Activated T-helper 1 cell treated with anti-CD3 and anti-CD28 coated beads, Interleukin-2, amount 50 U/mL, for 16 hours (primary cell): Measurements from ENCODE around the gene SLF2.

ENCODE experiments used
- DNase-seq, 2 donors: peaks; one replicate each; pipeline ENCODE4 v3.0.0-alpha.2; 2020; ENCODE audit warnings: low read depth in 1 of 2, low spot score in 1 of 2

Gene SLF2

DNA sequence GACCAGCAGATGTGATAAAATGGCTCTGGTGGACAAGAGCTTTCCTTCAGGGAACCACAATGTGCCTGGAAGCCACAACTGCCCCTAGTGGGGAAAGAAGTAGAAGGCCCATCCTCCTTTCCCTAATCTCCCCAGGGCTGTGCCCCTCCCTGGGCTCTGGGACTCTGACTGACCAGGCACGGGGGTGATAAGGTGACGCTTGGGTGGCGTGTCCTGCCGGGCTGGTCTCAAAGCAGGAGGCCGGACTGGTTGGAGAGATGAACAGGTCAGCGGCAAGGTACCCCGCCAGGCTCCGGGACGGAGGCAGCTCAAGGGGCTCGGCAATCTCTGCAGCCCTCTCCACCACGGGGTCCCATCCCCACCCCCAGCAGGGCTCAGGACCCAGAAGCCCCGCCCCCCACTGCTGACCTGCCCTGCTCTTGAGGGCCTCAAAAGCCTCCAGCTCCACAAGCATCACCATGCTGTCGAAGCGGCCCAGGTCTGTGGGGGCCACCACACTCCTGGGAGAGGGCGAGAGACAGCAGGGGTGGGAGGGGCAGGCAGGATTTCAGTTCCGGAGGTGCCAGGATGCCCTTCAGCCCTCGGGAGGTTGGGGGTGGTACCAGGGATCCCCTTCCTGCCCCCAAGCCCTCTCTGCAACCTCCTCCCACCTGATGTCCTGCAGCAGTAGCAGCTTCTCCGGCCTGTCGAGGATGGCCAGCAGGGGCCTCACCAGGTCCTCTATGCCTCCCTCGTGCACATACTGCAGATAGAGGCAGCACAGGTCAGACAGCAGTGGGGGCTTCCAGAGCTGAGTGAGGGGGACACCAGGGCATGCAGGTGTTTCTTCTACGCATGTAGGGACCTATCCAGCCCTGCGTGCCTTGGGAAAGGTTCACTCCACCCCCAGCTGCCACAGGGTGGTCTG is 99.0 kb downstream of the SLF2 start:
- no peak for DNase-seq

GRCh38 chr10:101012525-101013364 is 100.0 kb downstream of the SLF2 start:
- peak; percentile 63 to 66 for DNase-seq

DNA sequence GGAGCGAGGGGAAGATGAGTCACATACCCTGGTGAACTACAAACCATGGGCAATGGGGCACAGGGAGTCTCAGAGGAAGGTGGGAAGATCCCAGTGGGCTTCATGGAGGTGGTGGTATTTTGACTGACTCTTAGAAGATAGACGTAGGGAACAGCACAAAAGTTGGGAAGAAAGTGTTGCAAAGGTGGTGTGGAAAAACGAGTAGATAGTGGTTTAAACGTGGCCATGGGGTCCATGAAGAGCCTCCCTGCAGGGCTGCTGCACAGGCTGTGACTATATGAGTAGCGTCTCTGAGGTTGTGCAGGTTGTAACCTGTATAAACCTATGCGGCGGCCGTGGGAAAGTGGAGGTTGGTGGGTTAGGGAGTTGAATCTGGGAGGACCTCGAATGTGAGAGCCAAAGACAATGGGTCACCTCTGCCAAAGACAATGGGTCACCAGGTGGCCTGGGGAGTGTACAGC is 100.6 kb downstream of the SLF2 start:
- no peak for DNase-seq

GRCh38 chr10:101014230-101014884 is 101.6 kb downstream of the SLF2 start:
- DNase-seq: peak; percentile 42 to 68
